ENCODE data around the gene TCEA2. TPM values are rescaled to one million over a fixed set of nuclear protein-coding genes. Genes with fewer than 3 reads are reported as not detected.

Gene TCEA2
- total RNA-seq, 3 donors from 2014 or later, result 4.1 to 46.1 (median 9.5) TPM

Small RNA genes lying within 50 kb of the gene (microRNA-seq; reads per million reads assigned to microRNA genes)
- not detected for gene MIR6813

Other genes starting within 250 kb of the TCEA2 start
- 1 to 10 TPM; 3.1 to 5.7 (median 3.3) TPM for gene ZBTB46, start 231.9 kb upstream of the TCEA2 start, total RNA-seq
- not detected for gene ABHD16B, start 201.7 kb upstream of the TCEA2 start, total RNA-seq
- 10 to 100 TPM; 48.7 to 71.7 (median 55.7) TPM for gene TPD52L2, start 197.9 kb upstream of the TCEA2 start, total RNA-seq
- gene DNAJC5, start 168.1 kb upstream of the TCEA2 start, total RNA-seq, result 10 to 100 TPM; 57.5 to 65.9 (median 65.4) TPM
- gene UCKL1, start 106.8 kb upstream of the TCEA2 start, total RNA-seq, result 10 to 100 TPM; 37.4 to 57.8 (median 43.6) TPM
- 10 to 100 TPM in 1 of 3 donors, 1 to 10 TPM in 2; 1.8 to 14.7 (median 3.9) TPM for gene ZNF512B, start 93.3 kb upstream of the TCEA2 start, total RNA-seq
- gene SAMD10, start 83.6 kb upstream of the TCEA2 start, total RNA-seq, result 1 to 10 TPM; 3.8 to 7.9 (median 5.6) TPM
- 10 to 100 TPM; 51.2 to 64.4 (median 59.1) TPM for gene PRPF6, start 82.1 kb upstream of the TCEA2 start, total RNA-seq
- 1 to 10 TPM; 1.0 to 1.8 (median 1.7) TPM for gene C20orf204, start 27.0 kb upstream of the TCEA2 start, total RNA-seq
- 10 to 100 TPM in 2 of 3 donors, 1 to 10 TPM in 1; 4.7 to 20.0 (median 12.6) TPM for gene SOX18, start 13.6 kb upstream of the TCEA2 start, total RNA-seq
- gene RGS19, start 16.3 kb downstream of the TCEA2 start, total RNA-seq, result 1 to 10 TPM; 4.7 to 6.9 (median 6.5) TPM
- under 1 TPM; 0.26 to 0.76 (median 0.39) TPM for gene OPRL1, start 16.9 kb downstream of the TCEA2 start, total RNA-seq
- gene LKAAEAR1, start 21.2 kb downstream of the TCEA2 start, total RNA-seq, result not detected
- gene NPBWR2, start 44.4 kb downstream of the TCEA2 start, total RNA-seq, result not detected
- under 1 TPM; 0.12 to 0.76 (median 0.14) TPM for gene MYT1, start 101.3 kb downstream of the TCEA2 start, total RNA-seq
- gene PCMTD2, start 192.6 kb downstream of the TCEA2 start, total RNA-seq, result 10 to 100 TPM; 31.1 to 47.4 (median 34.9) TPM